LHCN-M2 (cell line): ENCODE data around the gene SEMA5A. TPM values are rescaled to one million over a fixed set of nuclear protein-coding genes. Genes with fewer than 3 reads are reported as not detected.

Experiments
- DNase-seq: peaks from one replicate; pipeline ENCODE4 v3.0.0-alpha.2; 2012; ENCODE audit warnings: low read depth
- total RNA-seq: library from RNA; depleted of rRNA; stranded (reverse); fragments of >200 nt; gene quantifications from 2 replicates; pipeline ENCODE4 v1.2.3, GENCODE V29; 2014

SEMA5A gene
- total RNA-seq, 1 experiment from 2014 or later: 11.4 TPM

DNA sequence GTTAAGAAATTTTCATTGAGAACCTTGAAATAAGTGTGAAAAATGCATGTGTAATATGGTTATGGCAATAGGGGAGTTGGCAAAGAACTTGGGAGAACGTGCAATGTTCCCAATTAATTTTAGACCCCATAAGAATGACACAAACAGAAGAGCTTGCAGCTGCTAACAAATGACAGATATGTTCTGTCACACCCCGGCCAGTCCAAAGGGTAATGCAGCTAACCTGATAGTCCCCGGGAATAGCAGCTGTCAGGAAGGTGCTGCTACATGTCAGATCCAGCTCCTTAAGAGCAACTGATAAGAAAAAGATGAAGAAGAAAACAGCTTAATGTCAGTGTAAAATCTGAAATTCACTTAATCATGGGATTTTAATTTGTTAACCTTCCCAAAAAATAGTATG, 30.4 kb downstream of the SEMA5A start:
- peak; percentile 32 for DNase-seq

DNA sequence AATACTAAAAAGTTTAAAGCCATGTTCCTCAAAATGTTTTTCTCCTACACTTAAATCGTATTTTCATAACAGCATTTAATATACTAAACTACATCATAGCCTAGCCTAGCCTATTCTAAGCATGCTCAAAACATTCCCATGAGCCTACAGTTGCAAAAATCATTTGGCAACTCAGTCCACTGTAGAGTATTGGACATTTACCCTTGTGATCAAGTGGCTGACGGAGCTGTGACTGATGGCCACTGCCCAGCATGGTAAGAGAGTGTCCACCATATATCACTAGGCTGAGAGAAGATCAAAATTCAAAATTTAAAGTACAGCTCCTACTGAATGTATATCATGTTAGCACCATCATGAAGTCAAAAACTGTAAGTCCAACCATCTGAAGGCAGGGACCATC, 30.9 kb downstream of the SEMA5A start:
- DNase-seq: no peak

DNA sequence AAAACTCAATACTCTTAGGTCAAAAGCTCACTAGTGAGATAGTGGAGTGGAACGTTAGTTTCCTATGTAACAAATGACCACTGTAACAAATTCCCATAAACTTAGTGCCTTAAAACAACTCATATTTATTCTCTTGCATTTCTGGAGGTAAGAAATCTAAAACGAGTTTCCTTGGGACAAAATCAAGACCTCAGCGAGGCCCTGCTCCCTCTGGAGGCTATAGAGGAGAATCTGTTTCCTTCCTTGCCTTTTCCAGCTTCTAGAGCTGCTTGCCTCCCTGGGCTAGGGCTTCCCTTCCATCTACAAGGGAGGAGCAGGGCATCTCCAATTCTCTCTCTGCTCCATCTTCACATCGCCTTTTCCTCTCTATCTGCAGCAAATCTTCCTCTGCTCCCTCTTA, 32.0 kb downstream of the SEMA5A start:
- no peak for DNase-seq

DNA sequence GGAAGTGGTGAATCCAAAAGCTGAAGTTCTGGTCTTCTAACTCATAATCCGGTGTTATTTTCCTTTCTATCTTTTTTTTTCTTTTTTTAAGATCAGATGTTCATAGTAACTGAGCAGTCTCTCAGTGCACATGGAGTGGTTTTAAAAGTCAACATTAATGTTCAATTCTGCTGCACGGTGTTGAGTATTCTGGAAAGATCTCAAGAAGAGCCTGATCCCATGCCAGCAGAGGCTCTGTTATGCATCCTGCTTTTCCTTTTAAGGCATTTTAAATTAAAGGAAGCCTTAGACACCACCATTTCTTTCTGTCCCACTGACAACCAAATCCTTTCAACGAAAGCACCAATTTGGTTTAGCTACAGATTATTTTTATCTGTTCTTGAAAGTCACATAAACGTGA, 33.4 kb downstream of the SEMA5A start:
- DNase-seq: no peak

DNA sequence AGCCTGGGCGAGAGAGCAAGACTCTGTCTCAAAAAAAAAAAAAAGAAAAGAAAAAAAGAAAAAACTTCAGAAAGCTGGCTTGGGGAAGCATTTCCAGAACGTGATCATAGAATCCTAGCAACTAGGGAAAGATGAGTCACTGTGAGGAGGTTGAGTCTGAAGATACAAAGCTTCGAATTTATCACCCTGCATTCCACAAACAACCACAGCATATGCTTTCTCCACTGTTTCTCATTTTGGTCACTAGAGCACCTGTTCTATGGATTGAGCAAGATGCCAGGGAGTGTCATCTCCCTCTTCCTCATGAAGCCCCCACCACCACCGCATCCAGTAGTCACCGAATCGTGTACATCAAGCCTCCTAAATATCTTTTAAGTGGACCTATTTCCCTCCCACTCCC, 37.9 kb downstream of the SEMA5A start:
- peak; percentile 95 for DNase-seq

DNA sequence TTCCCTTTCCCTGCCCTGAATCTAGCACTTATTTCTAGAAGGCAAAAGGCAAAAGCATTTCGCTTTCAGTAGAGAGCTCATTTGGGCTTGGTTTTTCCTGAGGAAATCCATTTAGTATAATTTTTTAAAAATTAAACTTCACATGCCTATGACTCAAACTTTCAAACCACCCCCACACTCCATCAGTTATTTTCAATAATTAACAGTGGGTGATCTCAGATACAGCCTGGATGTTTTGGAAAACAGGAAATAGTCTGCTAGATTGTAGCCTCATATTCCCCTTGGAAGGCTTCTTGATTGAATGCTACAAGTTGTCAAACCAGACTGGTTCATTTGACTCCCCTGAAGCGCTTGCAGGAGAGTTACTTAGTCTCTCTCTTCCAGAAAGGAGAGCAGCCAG, 40.6 kb downstream of the SEMA5A start:
- peak; percentile 26 for DNase-seq

DNA sequence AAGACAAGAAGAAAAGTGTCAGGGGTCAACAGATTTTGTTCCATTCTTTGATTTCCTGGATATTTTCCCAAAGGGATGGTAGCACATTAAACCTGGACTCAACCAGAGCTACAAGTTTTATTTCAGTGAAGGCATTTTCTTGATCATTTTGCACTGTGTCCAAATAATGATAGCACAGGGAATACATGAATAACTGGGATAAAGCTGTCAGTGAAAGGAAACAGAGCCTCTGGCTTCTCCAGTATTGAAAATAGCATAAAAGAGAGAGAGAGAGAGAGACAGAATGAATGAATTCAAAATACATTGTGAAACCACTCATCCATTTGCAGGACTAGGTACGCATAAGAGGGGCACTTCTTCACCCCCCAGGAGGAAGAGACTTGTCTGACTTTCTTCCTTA, 43.0 kb downstream of the SEMA5A start:
- no peak for DNase-seq

DNA sequence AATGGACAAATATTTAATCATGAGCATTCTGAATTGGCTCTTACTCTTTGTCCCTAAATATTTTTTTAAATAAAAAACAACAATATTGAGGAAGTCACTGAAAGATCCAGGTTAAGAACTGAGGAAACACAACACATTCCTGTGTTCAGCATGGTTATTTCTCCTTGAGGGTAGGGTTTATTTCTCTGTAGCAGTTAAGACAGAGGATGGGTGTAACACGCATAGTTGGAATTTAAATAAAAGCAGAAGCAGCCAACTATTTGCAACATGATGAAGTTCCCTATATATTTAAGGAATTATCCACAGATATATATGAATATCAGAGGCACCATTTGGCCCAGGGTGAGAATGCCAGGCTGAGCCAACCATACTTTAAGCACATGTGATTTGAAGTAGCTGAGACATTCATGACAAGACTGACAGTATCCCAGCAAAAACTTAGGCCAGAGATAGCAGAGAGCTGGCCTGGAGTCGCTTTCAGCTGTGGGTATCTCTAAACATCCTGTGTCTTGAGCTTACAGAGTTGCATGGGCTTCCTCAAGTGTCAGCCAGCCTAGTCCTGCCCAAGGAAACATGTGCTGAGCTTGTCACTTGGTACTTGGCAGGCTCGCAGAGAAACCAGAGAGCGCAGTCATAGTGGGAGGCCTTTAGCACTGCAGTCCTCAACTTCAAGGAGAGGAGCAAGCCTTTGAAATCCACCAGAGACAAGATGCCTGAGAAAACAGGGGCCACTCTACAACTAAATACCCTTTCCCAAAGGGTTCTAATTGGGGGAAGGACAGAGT, 43.6 kb downstream of the SEMA5A start:
- no peak for DNase-seq

DNA sequence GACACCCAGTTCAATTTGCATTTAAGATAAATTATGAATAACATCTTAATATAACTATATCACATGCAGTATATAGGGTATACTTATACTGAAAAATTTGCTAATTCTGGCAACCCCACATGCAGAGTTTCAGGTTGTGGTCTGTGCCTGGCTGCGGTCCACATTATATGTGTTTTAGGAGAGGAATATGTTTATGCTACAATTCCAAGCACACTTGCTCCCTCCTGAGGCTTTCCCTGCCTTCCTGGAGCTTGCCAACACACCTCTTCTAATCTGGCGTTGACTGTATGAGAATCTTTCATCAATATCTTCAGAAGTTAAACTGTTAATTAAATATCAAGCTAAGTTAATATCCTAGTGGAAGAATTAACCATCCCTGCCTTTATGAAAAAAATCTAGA, 45.2 kb downstream of the SEMA5A start:
- no peak for DNase-seq

DNA sequence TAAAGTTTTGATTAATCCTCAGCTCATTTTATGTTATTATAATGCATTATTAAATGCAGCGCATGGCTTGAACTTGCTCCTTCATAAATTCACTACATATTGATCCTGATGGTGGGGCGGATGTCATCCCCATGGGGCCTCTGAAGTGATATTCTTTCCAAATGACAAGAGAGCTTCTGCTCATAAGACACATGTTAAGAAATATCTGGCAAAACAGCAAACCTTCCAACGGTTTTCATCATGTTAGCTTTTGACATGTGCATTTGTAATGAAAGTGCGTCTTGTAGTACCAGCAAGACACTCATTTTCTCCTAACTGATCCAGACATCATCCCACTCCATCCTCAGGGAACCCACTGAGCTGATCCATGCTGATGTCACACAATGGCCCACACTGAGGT, 45.7 kb downstream of the SEMA5A start:
- DNase-seq: no peak

DNA sequence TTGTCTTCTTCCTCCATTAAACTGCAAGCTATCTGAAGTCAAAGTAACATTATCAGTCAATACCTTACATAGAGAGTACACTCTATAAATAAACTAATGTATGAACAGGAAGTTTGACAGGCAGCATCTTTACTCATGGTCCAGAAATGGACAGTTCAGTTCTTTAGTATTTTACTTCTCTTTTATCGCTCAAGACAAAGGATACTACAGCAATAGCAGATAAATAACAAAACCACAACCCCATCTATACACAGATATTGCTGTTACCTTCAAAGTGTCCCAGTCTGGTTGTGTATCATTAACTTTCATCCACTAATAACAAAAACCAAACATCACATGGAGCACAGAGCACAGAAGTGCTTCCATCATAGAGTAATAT, 46.4 kb downstream of the SEMA5A start:
- no peak for DNase-seq

DNA sequence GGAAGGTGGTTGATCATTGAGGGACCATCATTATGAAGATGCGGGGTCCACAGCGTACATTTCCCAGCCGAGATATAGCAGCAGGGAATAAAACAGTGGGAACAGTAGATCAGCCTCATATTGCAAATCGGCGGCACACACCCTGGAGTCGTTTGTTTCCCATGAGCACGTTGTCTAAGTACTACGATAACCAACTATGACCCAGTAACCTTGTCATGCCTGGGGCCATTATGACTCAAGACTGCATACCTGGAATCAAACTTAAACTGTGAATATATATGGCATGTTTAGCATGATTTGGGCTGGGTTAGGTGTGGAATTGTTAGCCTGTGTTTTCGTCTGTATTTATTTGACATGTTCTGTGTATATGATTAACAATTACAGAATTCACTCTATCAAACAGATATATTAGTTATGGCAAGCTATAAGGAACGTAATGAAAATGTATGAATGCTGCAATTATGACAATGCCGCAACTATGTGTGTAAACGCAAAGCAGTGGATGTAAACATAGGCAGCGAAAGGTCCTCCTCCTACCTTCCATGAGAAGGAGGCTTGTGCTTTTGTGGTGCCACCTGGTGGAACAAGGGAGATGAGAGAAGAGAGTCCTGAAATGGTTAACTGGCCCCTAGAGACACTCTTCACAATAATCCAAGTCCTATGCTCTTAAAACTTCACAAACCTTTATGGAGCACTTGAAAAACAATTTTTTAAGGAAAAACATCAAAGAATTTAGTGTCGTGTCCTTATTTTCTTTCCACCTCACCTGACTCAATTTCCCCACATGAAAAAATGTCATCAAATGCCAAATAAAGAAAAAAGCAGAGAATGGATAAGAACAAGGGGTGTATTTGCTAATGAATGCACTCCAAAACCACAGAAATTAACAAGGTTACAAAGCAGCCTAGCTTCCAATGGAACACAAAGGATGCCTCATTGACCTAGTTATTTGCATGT, 47.1 kb downstream of the SEMA5A start:
- DNase-seq: peak; percentile 58

DNA sequence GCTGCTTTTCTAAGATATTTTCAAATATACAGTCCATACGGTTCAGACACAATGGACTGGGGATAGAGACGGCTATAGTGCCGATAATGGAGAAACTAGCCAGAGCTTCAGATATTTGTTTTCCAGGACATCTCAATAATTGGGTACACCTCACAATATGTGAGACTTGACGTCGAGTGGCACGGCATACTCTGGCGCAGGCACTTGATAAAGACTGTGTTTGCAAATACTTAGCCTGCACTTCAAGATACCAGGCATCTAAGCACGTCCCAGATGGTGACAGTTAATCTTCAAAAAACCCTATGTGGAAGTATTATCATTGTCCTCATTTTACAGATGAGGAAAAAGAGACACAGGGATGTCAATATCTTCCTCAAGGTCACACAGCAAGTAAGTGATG, 48.5 kb downstream of the SEMA5A start:
- DNase-seq: no peak

DNA sequence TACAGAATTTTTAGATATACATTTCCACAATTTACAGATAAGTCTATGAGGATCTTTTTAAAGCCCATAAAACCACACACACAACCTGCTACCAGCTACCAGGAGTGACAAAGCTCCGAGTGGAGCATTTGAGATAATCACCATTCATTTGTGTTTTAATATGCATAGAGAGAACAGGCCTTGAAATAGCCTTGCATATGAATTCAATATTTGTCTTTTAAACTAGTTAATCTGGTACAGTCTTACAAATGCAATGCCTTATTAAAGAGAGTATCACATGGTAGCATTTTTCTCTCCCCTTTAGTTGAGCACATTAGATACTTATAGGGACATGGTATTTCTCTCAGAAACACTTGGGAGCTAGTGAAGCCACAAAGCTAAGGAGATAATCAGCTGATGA, 49.1 kb downstream of the SEMA5A start:
- DNase-seq: no peak

DNA sequence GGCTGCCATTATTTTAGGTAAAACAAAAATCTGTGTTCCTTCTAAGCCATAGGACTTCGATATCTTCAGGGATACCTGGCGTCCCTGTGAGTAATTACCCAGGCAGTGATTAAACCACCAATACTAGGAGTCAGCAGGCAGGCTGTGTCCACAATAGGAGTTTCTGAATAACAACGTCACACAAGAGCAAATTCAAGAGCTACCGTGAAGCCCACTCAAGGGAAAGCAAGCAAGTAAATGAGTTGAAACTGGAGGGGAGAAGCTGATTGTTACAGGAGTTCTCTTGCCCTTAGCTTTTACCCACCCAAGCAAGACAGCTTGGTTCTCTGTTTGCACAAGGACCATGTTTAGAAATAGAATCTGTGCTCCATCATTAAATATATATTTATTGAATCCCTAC, 50.8 kb downstream of the SEMA5A start:
- no peak for DNase-seq

DNA sequence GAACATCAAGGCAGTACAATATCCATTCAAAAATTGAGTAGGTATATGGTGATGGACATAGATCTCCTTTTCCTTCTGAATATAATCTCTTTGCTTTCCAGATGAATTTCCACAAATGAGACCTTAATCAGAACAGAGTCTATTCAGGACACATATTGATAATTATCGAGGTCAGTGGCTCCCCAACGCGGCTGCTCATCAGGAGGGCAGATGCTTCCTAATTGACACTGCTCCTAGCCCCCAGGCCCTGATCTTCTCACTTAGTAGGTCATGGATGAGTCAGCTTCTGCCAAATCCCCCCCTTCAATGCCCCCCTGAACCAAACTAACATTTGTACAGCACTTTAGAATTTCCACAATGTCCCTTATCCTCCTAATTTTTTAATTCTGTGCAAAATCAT, 51.6 kb downstream of the SEMA5A start:
- no peak for DNase-seq

DNA sequence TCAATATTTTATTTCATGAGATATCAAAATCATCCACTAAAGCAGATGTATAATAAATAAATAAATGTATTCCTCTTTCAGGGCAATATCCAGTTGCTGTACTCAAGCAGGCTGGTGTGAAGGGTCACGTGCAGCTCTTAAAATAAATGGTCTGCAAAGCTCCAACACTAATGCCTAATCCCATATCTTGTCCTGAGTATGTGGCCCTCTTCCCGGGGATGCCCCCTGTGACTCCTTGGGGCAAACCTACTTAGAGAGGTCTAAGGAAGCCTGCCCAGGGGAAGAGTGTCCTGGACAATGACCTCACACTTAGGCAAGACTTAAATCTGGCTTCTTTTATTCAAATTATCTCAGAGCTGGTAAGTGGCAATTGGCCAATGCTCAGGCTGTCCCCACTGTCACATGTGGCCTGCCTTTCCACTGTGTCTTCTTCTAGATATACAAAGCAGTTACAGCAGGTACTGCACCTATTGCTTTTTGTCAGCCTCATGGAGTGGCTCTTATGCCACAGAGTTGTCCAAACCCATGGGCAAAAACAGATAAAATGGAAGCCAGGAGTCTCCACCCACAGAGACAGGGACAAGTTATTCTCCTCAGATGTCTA, 55.3 kb downstream of the SEMA5A start:
- DNase-seq: no peak

DNA sequence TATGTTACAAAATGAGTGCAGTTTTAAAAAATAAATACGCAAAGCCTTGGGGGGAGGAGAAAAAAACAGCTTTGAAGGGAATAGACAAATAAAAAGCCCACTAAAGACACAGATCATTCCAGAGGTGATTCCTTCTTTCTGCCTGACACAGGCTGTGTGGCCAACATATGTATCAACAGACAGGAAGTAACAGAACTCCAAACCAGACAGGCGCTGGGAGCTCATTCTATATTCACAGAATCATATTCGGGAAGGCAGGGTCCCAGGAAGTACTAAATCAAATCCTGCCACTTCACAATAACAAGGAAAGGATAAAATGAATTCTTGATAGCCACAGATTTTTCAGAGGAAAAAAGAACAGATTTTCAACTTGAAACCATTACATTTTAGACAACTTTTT, 62.1 kb downstream of the SEMA5A start:
- no peak for DNase-seq

DNA sequence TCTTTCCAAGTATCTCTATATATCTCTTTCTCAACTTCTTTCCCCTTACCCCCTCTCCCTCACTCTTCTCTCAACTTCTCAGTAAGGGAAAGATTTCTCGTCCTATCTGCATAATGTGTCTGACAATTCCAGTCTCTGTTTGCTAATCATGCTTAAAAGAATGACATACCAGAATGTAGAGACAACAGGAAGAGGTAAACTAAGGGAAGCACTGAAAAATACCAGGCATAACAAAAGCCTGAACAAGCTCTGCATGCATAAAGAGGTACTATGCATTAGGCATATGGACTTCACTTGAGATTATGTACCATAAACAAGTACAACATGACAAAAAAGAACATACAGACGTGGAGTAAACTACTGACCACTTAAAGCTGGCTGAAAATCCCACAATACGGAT, 62.6 kb downstream of the SEMA5A start:
- no peak for DNase-seq

DNA sequence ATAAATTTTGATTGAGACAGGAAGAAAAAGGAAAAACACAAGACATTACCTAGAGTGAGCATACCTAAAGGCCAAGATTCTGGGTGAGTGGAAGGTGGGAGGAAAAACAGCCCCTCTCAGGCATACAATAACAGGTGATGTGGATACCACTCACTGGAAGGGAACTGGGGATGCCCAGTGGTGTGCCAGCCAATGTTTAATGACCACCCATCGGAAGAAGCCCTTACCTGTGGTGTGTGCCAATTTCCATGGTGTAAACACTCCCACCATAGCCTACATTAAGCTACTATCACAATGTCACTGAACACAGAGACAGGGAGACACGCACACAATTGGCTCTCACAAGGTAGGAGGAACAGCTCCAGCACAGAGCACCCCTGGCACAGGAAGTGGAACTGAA, 63.5 kb downstream of the SEMA5A start:
- DNase-seq: no peak

DNA sequence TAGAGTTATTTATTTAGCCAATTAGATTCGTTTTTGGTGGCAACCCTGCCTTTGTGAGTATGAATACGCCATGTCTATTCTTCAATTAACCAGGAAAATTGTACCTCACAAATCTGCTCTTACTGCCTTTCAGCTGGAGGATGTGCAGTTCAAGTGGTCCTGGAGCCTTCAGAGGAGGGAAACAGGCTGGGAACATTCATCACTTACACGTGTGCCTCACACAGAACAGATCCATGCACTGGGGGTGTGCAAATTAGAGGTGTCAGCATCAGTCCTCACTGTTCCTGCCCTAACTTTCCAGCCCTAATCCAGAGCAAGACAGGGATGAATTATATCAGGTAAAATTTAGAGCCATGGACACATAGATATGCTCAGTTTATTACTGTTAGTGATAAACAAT, 65.4 kb downstream of the SEMA5A start:
- DNase-seq: no peak

DNA sequence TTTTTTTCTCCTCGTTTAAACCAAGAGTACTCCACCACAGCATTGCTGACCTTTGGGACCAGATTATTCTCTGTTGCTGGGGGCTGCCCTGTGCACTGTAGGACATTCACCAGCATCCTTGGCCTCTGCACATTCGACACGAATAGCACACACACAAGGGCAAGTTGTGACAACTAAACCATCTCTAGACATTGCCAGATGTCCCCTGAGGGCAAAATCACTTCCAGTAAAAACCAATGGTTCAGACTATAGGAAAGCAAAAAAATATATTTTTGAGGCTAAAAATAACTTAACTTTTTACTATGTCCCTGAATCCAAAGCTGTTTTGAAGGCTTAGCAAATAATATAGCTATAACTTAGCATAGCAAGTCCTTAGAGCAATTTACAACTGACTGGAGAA, 65.9 kb downstream of the SEMA5A start:
- DNase-seq: no peak

DNA sequence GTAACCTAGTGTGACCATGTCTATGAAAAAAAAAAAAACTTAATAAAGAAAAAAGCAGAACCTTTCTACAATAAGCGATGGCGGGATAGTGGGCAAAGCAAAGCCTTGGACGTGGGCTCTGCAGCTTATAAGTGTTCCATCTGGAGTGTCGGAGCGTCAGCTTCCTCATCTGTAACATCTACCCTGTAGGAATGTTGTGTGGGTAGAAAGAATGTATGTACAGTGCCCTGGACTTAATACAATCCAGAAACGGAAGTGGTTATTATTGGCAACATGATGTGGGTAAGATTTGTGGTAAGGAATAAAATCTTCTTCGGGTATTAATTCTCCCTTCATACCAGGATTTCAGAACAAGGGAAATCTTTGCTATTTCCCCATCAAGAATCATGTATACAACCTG, 66.5 kb downstream of the SEMA5A start:
- DNase-seq: peak; percentile 57
